Measurements from ENCODE around the gene ADD1. TPM values are rescaled to one million over a fixed set of nuclear protein-coding genes. Genes with fewer than 3 reads are reported as not detected.

Gene ADD1
- total RNA-seq, 1 experiment from 2014 or later, result 224 TPM

GRCh38 chr4:2833671-2834000 lies 10.0 kb upstream of the ADD1 start:
- no peaks in the 10 kb centered on the region for H3K27me3 ChIP-seq (ENCODE audit: control insufficient read depth, insufficient read depth, low read length)
- no peak overlapping the region for H3K4me3 ChIP-seq (ENCODE audit: insufficient read depth, low read depth, low read length)
- peaks cover 14% of the 10 kb centered on the region for H3K36me3 ChIP-seq (replicated peaks; ENCODE audit: control insufficient read depth, insufficient read depth, low read length)
- DNase-seq, result no peak

GRCh38 chr4:2834001-2834921 lies 9.4 kb upstream of the ADD1 start:
- Histone ChIP-seq H3K36me3 (replicated peaks; ENCODE audit: control insufficient read depth, insufficient read depth, low read length) (peaks cover 14% of the 10 kb centered on the region), H3K27me3 (ENCODE audit: control insufficient read depth, insufficient read depth, low read length) (no peaks in the 10 kb centered on the region), H3K4me3 (ENCODE audit: insufficient read depth, low read depth, low read length) (no peak overlapping the region)
- peak; percentile 37 for DNase-seq

GRCh38 chr4:2835978-2836377 lies 7.7 kb upstream of the ADD1 start:
- Histone ChIP-seq H3K36me3 (replicated peaks; ENCODE audit: control insufficient read depth, insufficient read depth, low read length) (peaks cover 14% of the 10 kb centered on the region), H3K4me3 (ENCODE audit: insufficient read depth, low read depth, low read length) (no peak overlapping the region), H3K27me3 (ENCODE audit: control insufficient read depth, insufficient read depth, low read length) (no peaks in the 10 kb centered on the region)
- no peak for DNase-seq

GRCh38 chr4:2836391-2836859 lies 7.2 kb upstream of the ADD1 start:
- Histone ChIP-seq H3K36me3 (replicated peaks; ENCODE audit: control insufficient read depth, insufficient read depth, low read length) (peaks cover 12% of the 10 kb centered on the region), H3K27me3 (ENCODE audit: control insufficient read depth, insufficient read depth, low read length) (no peaks in the 10 kb centered on the region), H3K4me3 (ENCODE audit: insufficient read depth, low read depth, low read length) (no peak overlapping the region)
- DNase-seq, result no peak

DNA sequence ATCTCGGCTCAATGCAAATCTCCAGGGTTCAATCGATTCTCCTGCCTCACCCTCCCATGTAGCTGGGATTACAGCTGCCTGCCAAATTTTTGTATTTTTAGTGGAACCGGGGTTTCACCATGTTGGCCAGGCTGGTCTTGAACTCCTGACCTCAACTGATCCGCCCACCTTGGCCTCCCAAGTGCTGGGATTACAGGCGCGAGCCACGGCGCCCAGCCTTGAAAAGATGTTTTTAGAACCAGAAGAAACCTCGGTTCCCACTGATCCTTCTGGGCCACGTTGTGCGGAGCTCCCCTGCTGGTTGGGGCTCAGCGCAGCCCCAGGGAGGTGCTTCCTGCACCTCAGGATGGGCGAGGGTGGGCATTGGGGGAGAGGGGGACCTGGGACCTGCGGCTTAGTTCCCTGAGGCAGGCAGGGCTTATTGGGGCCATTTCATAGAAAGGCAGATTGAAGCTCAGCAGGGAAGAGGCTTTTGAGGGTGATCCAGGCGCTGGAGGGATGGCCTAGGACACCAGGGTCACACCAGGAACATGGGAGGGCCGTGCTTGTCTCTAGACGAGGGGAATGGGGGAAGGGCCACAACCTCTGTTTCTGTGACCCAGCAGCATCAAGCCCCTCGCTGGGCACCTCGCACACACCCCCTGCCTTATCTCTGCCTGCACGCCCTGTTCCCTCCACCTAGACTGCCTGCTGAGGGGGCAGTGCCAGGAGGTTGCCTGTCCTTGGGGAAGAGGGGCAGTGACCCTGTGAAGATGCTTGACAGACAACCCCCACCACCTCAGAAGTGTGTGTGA lies 6.3 kb upstream of the ADD1 start:
- H3K27me3 ChIP-seq (ENCODE audit: control insufficient read depth, insufficient read depth, low read length), result no peaks in the 10 kb centered on the region
- H3K4me3 ChIP-seq (ENCODE audit: insufficient read depth, low read depth, low read length), result no peak overlapping the region
- H3K36me3 ChIP-seq (replicated peaks; ENCODE audit: control insufficient read depth, insufficient read depth, low read length), result peaks cover 8% of the 10 kb centered on the region
- DNase-seq, result peak; percentile 69

DNA sequence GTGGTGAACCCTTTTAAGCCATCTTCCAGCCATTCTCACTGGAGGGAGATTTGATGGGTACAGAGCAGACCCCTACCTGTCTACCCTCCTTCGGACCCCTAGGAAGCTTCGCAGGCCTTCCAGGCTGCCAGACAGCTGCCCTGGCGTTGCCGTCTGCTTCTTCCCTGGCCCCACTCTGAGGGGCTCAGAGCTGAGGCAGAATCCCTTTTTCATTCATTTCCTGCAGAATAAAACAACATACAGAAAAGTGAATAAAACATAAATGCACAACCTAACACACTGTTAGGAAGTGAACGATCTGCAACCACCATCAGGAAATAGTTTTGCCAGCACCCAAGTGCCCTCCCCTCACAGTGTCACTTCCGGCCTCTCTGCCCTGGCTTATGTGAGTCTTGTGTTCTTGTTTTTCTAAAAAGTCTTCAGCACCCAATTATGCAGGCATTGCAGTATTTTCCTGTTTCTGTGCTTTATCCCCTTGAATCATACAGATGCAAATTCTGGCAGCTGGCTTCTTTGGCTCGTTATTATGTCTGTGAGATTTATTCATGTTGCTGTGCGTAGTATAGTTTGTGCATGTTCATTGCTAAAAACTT lies 5.6 kb upstream of the ADD1 start:
- Histone ChIP-seq H3K27me3 (ENCODE audit: control insufficient read depth, insufficient read depth, low read length) (no peaks in the 10 kb centered on the region), H3K36me3 (replicated peaks; ENCODE audit: control insufficient read depth, insufficient read depth, low read length) (peaks cover 7% of the 10 kb centered on the region), H3K4me3 (ENCODE audit: insufficient read depth, low read depth, low read length) (no peak overlapping the region)
- DNase-seq, result peak; percentile 48

DNA sequence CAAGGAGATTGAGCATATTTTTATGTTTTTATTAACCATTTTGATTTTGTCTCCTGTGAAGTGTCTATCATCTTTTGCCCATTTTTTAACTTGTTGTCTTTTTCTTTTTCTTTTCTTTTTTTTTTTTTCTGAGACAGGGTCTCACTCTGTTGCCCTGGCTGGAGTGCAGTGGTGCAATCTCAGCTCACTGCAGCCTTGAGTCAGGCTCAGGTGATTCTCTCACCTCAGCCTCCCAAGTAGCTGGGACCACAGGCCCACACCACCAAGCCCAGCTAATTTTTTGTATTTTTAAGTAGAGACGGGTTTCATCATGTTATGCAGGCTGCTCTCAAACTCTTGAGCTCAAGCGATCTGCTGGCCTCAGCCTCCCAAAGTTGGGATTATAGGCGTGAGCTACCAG lies 4.6 kb upstream of the ADD1 start:
- no peak for DNase-seq
- Histone ChIP-seq H3K36me3 (replicated peaks; ENCODE audit: control insufficient read depth, insufficient read depth, low read length) (peaks cover 4% of the 10 kb centered on the region), H3K4me3 (ENCODE audit: insufficient read depth, low read depth, low read length) (no peak overlapping the region), H3K27me3 (ENCODE audit: control insufficient read depth, insufficient read depth, low read length) (no peaks in the 10 kb centered on the region)

GRCh38 chr4:2842687-2843262 lies 869 bp upstream of the ADD1 start:
- no peaks in the 10 kb centered on the region for H3K27me3 ChIP-seq (ENCODE audit: control insufficient read depth, insufficient read depth, low read length)
- H3K36me3 ChIP-seq (replicated peaks; ENCODE audit: control insufficient read depth, insufficient read depth, low read length), result no peaks in the 10 kb centered on the region
- peak overlapping the region; percentile 88 for H3K4me3 ChIP-seq (ENCODE audit: insufficient read depth, low read depth, low read length)
- DNase-seq, result peak; percentile 70

- peak; percentile 86 for DNase-seq
- H3K27me3 ChIP-seq (ENCODE audit: control insufficient read depth, insufficient read depth, low read length), result no peaks in the 10 kb centered on the region
- H3K4me3 ChIP-seq (ENCODE audit: insufficient read depth, low read depth, low read length), result peak overlapping the region; percentile 88
- no peaks in the 10 kb centered on the region for H3K36me3 ChIP-seq (replicated peaks; ENCODE audit: control insufficient read depth, insufficient read depth, low read length)
Measured at GRCh38 chr4:2843941-2844584, 419 bp downstream of the ADD1 start.

GRCh38 chr4:2846172-2846571 lies 2.5 kb downstream of the ADD1 start:
- no peak for DNase-seq
- Histone ChIP-seq H3K27me3 (ENCODE audit: control insufficient read depth, insufficient read depth, low read length) (no peaks in the 10 kb centered on the region), H3K4me3 (ENCODE audit: insufficient read depth, low read depth, low read length) (no peak overlapping the region), H3K36me3 (replicated peaks; ENCODE audit: control insufficient read depth, insufficient read depth, low read length) (no peaks in the 10 kb centered on the region)

DNA sequence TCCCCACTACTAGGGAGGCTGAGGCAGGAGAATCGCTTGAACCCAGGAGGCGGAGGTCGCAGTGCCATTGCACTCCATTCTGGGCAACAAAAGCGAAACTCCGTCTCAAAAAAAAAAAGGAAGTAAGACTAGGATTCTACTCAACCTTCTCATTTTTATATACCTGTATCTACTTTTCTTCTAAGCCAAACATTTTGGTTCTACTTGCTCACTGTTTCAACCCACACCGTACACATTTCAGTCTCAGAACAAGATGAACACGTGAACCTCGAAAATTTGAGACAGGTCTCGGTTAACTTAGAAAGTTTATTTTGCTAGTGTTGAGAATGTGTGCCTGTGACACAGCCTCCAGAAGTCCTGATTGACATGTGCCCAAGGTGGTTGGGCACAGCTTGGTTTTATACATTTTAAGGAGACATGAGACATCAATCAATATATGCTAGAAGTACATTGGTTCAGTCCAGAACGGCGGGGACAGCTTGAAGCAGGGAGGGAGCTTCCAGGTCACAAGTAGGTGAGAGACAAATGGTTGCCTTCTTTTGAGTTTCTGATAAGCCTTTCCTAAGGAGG lies 3.7 kb downstream of the ADD1 start:
- no peak for DNase-seq
- no peaks in the 10 kb centered on the region for H3K36me3 ChIP-seq (replicated peaks; ENCODE audit: control insufficient read depth, insufficient read depth, low read length)
- no peaks in the 10 kb centered on the region for H3K27me3 ChIP-seq (ENCODE audit: control insufficient read depth, insufficient read depth, low read length)
- no peak overlapping the region for H3K4me3 ChIP-seq (ENCODE audit: insufficient read depth, low read depth, low read length)

- H3K27me3 ChIP-seq (ENCODE audit: control insufficient read depth, insufficient read depth, low read length), result no peaks in the 10 kb centered on the region
- no peak for DNase-seq
- no peak overlapping the region for H3K4me3 ChIP-seq (ENCODE audit: insufficient read depth, low read depth, low read length)
- H3K36me3 ChIP-seq (replicated peaks; ENCODE audit: control insufficient read depth, insufficient read depth, low read length), result no peaks in the 10 kb centered on the region
Measured at GRCh38 chr4:2848449-2848848, 4.8 kb downstream of the ADD1 start.

GRCh38 chr4:2849267-2850152 lies 5.9 kb downstream of the ADD1 start:
- no peak for DNase-seq
- no peak overlapping the region for H3K4me3 ChIP-seq (ENCODE audit: insufficient read depth, low read depth, low read length)
- H3K36me3 ChIP-seq (replicated peaks; ENCODE audit: control insufficient read depth, insufficient read depth, low read length), result peaks cover 2% of the 10 kb centered on the region; the same call in 1 of the 2 replicates
- no peaks in the 10 kb centered on the region for H3K27me3 ChIP-seq (ENCODE audit: control insufficient read depth, insufficient read depth, low read length)
